ENCODE measurements around the gene BLOC1S6.

Gene BLOC1S6

GRCh38 chr15:45583731-45584639, 3.2 kb upstream of the BLOC1S6 start:
- TF ChIP-seq CTCF (conservative IDR thresholded peaks at IDR 0.05): no peak
- no peak overlapping the region for H3K27ac ChIP-seq

DNA sequence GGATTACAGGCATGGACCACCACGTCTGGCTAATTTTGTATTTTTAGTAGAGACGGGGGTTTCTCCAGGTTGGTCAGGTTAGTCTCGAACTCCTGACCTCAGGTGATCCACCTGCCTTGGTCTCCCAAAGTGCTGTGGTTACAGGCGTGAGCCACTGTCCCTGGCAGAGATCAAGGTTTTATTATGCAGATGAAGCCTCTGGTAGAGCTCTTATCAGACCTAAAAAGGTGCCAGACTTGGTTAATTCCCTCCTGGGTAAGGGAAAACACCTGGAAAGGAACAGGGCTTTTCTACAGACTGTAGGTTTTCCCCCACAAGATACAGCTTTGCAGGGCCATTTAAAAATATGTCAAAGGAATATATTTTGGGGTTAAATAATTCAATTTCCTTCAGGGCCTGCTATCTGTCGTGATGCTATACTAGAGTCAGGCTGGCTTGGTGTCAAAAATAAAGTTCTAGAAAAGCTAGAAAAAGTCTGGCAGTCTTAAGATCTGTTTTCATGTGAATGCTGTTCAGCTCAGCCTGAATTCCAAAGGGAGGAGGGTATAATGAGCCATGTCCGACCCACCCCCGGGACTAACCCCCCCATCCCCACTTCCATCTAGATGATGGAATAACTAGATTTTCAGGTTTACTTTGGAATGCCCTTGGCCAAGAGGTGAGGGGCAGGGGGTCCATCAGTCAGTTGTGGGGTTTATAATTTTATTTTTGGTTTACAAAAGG, 1.9 kb upstream of the BLOC1S6 start:
- no peak overlapping the region for H3K27ac ChIP-seq
- TF ChIP-seq CTCF (conservative IDR thresholded peaks at IDR 0.05): no peak

- TF ChIP-seq CTCF (conservative IDR thresholded peaks at IDR 0.05): no peak
- H3K27ac ChIP-seq: peak overlapping the region; percentile 96
Observed at GRCh38 chr15:45586125-45586524, 1.1 kb upstream of the BLOC1S6 start.

DNA sequence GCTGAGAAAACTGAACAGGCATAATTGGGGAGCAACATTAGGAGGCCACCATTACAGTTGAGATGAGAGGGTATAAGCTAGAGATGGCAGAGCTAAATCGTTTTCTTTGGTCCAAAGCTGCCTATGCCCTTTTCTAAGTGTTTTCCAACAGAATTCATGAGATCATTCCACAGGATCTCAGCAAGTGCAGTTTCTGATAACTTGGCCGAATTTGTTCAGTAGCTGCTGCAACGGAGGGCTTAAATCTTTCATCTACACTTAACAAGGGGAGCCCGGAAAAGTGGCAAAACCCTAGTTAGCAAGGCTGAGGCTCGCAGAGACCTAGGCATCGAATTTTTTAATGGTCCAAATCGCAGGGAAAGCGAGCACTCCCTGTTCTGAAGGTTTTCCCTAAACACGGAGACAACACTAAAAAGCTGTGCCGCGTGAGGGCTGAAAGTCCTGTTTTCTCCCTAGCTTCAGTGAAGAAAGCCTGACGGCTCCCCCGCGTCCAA, 531 bp upstream of the BLOC1S6 start:
- peak overlapping the region; percentile 96 for H3K27ac ChIP-seq
- TF ChIP-seq CTCF (conservative IDR thresholded peaks at IDR 0.05): no peak

DNA sequence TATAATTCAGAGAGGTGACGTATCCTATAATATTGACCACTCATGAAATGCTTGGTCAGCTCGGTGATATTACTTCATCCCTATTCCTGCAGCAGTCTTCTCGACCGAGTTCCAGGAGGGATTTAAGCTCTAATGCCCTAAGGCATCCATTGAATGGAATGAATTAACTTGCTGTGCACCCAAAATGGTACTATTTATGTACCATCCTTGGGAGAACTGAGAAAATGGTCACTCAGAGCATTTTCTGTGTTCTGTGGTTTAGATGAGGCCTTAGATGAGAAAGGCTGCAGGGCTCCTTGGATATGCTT, 638 bp downstream of the BLOC1S6 start:
- peak overlapping the region; percentile 96 for H3K27ac ChIP-seq
- no peak for TF ChIP-seq CTCF (conservative IDR thresholded peaks at IDR 0.05)

GRCh38 chr15:45588219-45588875, 1.2 kb downstream of the BLOC1S6 start:
- peak overlapping the region; percentile 96 for H3K27ac ChIP-seq
- TF ChIP-seq CTCF (conservative IDR thresholded peaks at IDR 0.05): no peak

DNA sequence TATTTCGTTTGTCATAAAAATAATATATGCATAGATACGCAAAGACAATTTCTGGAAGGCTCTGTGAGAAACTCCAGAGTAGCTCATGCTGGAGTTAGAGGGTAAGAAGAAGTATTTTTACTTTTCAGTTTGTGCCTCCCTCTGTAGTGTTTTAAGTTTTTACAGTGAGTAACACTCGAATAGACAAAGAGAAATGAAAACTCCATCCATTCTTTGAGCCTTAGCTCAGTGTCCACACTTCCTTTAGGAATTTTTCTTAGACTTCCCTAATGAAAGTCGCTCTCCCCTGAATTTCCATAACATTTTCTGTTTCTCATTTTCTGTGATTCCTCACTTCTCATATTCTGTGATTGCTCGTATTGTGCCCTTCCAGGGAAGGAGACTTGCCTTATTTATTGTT, 2.1 kb downstream of the BLOC1S6 start:
- no peak for TF ChIP-seq CTCF (conservative IDR thresholded peaks at IDR 0.05)
- H3K27ac ChIP-seq: peak overlapping the region; percentile 96
